Nephron (organoid): ENCODE data around the gene PTPRT.
A peak's percentile ranks its signal among the peaks of the same experiment; 100 is the strongest.

ENCODE experiments used
- H3K27ac Mint-ChIP-seq, 3 experiments: 2 replicates each; pipeline ENCODE4 v1.8.0; 2020; ENCODE audit warnings: mixed read lengths in 3 of 3, mild to moderate bottlenecking in 2 of 3, moderate library complexity in 1 of 3
- H3K27me3 Mint-ChIP-seq: 2 replicates; pipeline ENCODE4 v1.8.0; 2021; ENCODE audit warnings: low read depth, mild to moderate bottlenecking, moderate library complexity, mixed read lengths
- H3K36me3 Mint-ChIP-seq: 2 replicates; pipeline ENCODE4 v1.8.0; 2020; ENCODE audit warnings: low read depth, mixed read lengths
- H3K4me1 Mint-ChIP-seq: 2 replicates; pipeline ENCODE4 v1.8.0; 2020; ENCODE audit warnings: mixed read lengths
- H3K4me3 Mint-ChIP-seq, 3 experiments: 2 replicates each; pipeline ENCODE4 v1.8.0; 2020; ENCODE audit warnings: mild to moderate bottlenecking in 3 of 3, mixed read lengths in 3 of 3, moderate library complexity in 2 of 3
- H3K9me3 Mint-ChIP-seq: 2 replicates; pipeline ENCODE4 v1.8.0; 2020; ENCODE audit warnings: mixed read lengths
- CTCF ChIP-seq, 3 experiments: fragments of 200-600 bp; sonication (generic); IDR thresholded peaks; one replicate each; pipeline ENCODE4 v1.5.0; 2021; ENCODE audit warnings: antibody characterized with exemption in 3 of 3; ENCODE audit not compliant: unreplicated experiment in 3 of 3

The PTPRT gene

GRCh38 chr20:42099101-42099500, 1090.6 kb downstream of the PTPRT start:
- Mint-ChIP-seq H3K4me1 (peaks cover 7% of the 10 kb centered on the region), H3K36me3 (no peaks in the 10 kb centered on the region), H3K9me3 (no peaks in the 10 kb centered on the region), H3K27me3 (peaks cover 4% of the 10 kb centered on the region), H3K27ac (no peak overlapping the region), H3K4me3 (no peak overlapping the region)
- no peak for TF ChIP-seq CTCF (IDR thresholded peaks at IDR 0.05; ENCODE audit: unreplicated experiment in 3 of 3)

GRCh38 chr20:42098418-42098817, 1091.3 kb downstream of the PTPRT start:
- Mint-ChIP-seq H3K4me3 (no peak overlapping the region), H3K27ac (no peak overlapping the region), H3K9me3 (no peaks in the 10 kb centered on the region), H3K36me3 (no peaks in the 10 kb centered on the region), H3K27me3 (peaks cover 4% of the 10 kb centered on the region), H3K4me1 (peaks cover 7% of the 10 kb centered on the region)
- TF ChIP-seq CTCF (IDR thresholded peaks at IDR 0.05; ENCODE audit: unreplicated experiment in 3 of 3) = no peak

GRCh38 chr20:42097741-42098140, 1092.0 kb downstream of the PTPRT start:
- Mint-ChIP-seq H3K4me1 (peaks cover 7% of the 10 kb centered on the region), H3K27me3 (peaks cover 8% of the 10 kb centered on the region), H3K4me3 (no peak overlapping the region), H3K27ac (peak overlapping the region in 1 of 3 experiments; percentile 87), H3K9me3 (no peaks in the 10 kb centered on the region), H3K36me3 (no peaks in the 10 kb centered on the region)
- no peak for TF ChIP-seq CTCF (IDR thresholded peaks at IDR 0.05; ENCODE audit: unreplicated experiment in 3 of 3)

- Mint-ChIP-seq H3K27me3 (peaks cover 17% of the 10 kb centered on the region), H3K9me3 (no peaks in the 10 kb centered on the region), H3K36me3 (no peaks in the 10 kb centered on the region), H3K4me3 (no peak overlapping the region), H3K4me1 (peaks cover 4% of the 10 kb centered on the region), H3K27ac (no peak overlapping the region)
- no peak for TF ChIP-seq CTCF (IDR thresholded peaks at IDR 0.05; ENCODE audit: unreplicated experiment in 3 of 3)
These were observed 1094.5 kb downstream of the PTPRT start for GRCh38 chr20:42095221-42095620.

GRCh38 chr20:42093542-42094440, 1095.9 kb downstream of the PTPRT start:
- H3K36me3 Mint-ChIP-seq = no peaks in the 10 kb centered on the region
- H3K4me3 Mint-ChIP-seq = no peak overlapping the region
- TF ChIP-seq CTCF (IDR thresholded peaks at IDR 0.05; ENCODE audit: unreplicated experiment in 3 of 3) = no peak
- H3K27me3 Mint-ChIP-seq = peaks cover 22% of the 10 kb centered on the region
- no peaks in the 10 kb centered on the region for H3K9me3 Mint-ChIP-seq
- H3K4me1 Mint-ChIP-seq = no peaks in the 10 kb centered on the region
- H3K27ac Mint-ChIP-seq = no peak overlapping the region

GRCh38 chr20:42093041-42093440, 1096.7 kb downstream of the PTPRT start:
- no peak overlapping the region for H3K4me3 Mint-ChIP-seq
- peaks cover 22% of the 10 kb centered on the region for H3K27me3 Mint-ChIP-seq
- H3K36me3 Mint-ChIP-seq = no peaks in the 10 kb centered on the region
- no peak for TF ChIP-seq CTCF (IDR thresholded peaks at IDR 0.05; ENCODE audit: unreplicated experiment in 3 of 3)
- no peak overlapping the region for H3K27ac Mint-ChIP-seq
- no peaks in the 10 kb centered on the region for H3K4me1 Mint-ChIP-seq
- H3K9me3 Mint-ChIP-seq = no peaks in the 10 kb centered on the region
